Endodermal cell (in vitro differentiated cells): ENCODE data around the gene MFNG. TPM values are rescaled to one million over a fixed set of nuclear protein-coding genes. Genes with fewer than 3 reads are reported as not detected.
A peak's percentile ranks its signal among the peaks of the same experiment; 100 is the strongest.

Source experiments
- DNase-seq: peaks from one replicate; pipeline ENCODE4 v3.0.0-alpha.2; 2017
- H3K27ac ChIP-seq: 2 replicates; pipeline ENCODE4 v1.5.1; 2013; ENCODE audit warnings: mild to moderate bottlenecking, low read depth, low read length, moderate library complexity
- H3K27me3 ChIP-seq: 2 replicates; pipeline ENCODE4 v1.6.1; 2013; ENCODE audit warnings: mild to moderate bottlenecking, low read length, moderate library complexity; ENCODE audit not compliant: insufficient read depth, control insufficient read depth, poor library complexity, severe bottlenecking
- H3K36me3 ChIP-seq: 2 replicates; pipeline ENCODE4 v1.7.0; 2013; ENCODE audit warnings: mild to moderate bottlenecking, low read length, moderate library complexity; ENCODE audit not compliant: control insufficient read depth, insufficient read depth
- H3K4me1 ChIP-seq: one replicate; pipeline ENCODE4 v1.7.0; 2013; ENCODE audit warnings: low read length; ENCODE audit not compliant: control insufficient read depth, insufficient read depth
- H3K4me3 ChIP-seq: 2 replicates; pipeline ENCODE4 v1.5.1; 2013; ENCODE audit warnings: mild to moderate bottlenecking, low read length, moderate library complexity
- H3K9ac ChIP-seq: 2 replicates; pipeline ENCODE4 v1.6.1; 2013; ENCODE audit warnings: mild to moderate bottlenecking, low read length, moderate library complexity; ENCODE audit not compliant: poor library complexity, severe bottlenecking; ENCODE audit errors: extremely low read depth
- H3K9me3 ChIP-seq: 2 replicates; pipeline ENCODE4 v1.6.1; 2013; ENCODE audit warnings: mild to moderate bottlenecking, low read length, moderate library complexity; ENCODE audit not compliant: control insufficient read depth
- H3K27ac Mint-ChIP-seq: 2 replicates; pipeline ENCODE4 v1.8.0; 2020; ENCODE audit warnings: mixed read lengths
- H3K27me3 Mint-ChIP-seq: 2 replicates; pipeline ENCODE4 v1.8.0; 2021; ENCODE audit warnings: mild to moderate bottlenecking, mixed read lengths; ENCODE audit not compliant: insufficient read depth
- H3K36me3 Mint-ChIP-seq: 2 replicates; pipeline ENCODE4 v1.8.0; 2020; ENCODE audit warnings: low read depth, mixed read lengths
- H3K4me1 Mint-ChIP-seq: 2 replicates; pipeline ENCODE4 v1.8.0; 2020; ENCODE audit warnings: mixed read lengths
- H3K4me3 Mint-ChIP-seq: 2 replicates; pipeline ENCODE4 v1.8.0; 2020; ENCODE audit warnings: mild to moderate bottlenecking, moderate library complexity, mixed read lengths
- H3K9me3 Mint-ChIP-seq: 2 replicates; pipeline ENCODE4 v1.8.0; 2020; ENCODE audit warnings: mild to moderate bottlenecking, mixed read lengths
- WGBS, 2 experiments: methylation state at CpG; one replicate each; pipeline versions ENCODE4 v1.1.5 to v1.1.7; 2013; ENCODE audit warnings: missing lambda C conversion rate in 2 of 2, mixed read lengths in 1 of 2; ENCODE audit not compliant: insufficient coverage in 1 of 2, insufficient read length in 1 of 2; 5-methylcytosine and 5-hydroxymethylcytosine counted together
- total RNA-seq, 2 donors: library from RNA; stranded (reverse); fragmentation: NEBNext Ultra II Directional in 1 of 2; extraction: Animal tissue kit (Norgen Biotek cat#: 25700) in 1 of 2; gene quantifications; 2 replicates in 1 of 2; 3 replicates in 1 of 2; pipeline ENCODE4 v1.2.1, GENCODE V29; 2021
- TF ChIP-seq, protein P1 (sequence below): fragments of 200-600 bp; sonication (generic); conservative IDR thresholded peaks from 2 replicates; pipeline ENCODE4 v1.5.0; 2021; ENCODE audit warnings: antibody characterized with exemption, mild to moderate bottlenecking

Gene MFNG
- total RNA-seq, 2 donors from 2014 or later = 1.9 to 6.6 TPM

DNA sequence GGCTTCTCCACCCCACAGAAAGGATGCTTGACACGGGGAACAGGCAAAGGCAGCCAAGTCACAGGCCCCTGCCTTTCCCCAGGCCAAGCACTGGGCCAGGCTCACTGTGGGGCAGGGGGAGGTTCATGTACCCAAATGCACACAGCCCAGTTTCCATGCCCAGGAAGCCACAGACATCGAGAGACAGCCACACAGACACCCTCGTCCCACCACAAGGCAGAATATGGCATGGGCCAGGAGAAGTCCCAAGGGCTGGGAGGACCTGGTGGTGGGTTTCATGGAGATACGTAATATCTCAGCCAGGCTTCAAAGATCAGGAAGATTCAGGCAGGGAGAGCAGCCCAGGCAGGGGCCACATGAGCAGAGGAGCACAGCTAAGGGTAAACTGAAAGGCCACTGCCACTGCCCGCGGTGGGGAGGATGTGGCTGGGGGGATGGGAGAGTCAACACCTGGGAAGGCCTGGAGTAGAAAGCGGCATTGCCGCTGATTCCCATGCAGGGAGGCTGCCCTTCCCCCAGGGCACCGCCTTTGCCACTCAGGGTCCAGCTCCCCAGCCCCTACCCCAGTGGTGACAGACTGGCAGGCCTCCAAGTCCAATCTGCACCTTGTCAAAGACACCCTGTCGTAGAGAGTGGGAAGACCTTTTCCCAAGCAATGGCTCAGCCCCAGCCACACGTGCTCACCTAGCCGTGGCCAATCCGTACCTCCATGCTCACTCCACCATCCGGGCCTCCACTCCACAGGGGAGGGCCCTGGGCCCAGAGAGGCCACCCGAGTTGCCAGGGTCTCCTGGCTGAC lies 2.4 kb upstream of the MFNG start:
- no peak for DNase-seq
- Mint-ChIP-seq H3K27ac (no peak overlapping the region), H3K27me3 (peaks cover 4% of the 10 kb centered on the region), H3K9me3 (no peaks in the 10 kb centered on the region), H3K4me1 (peaks cover 28% of the 10 kb centered on the region), H3K36me3 (peaks cover 17% of the 10 kb centered on the region), H3K4me3 (no peak overlapping the region)
- WGBS, 2 experiments = 83 to 92% methylated on average over 9 to 15 of the region's 15 CpGs
- Histone ChIP-seq H3K9me3 (no peaks in the 10 kb centered on the region), H3K4me3 (no peak overlapping the region), H3K27me3 (no peaks in the 10 kb centered on the region), H3K27ac (no peak overlapping the region), H3K4me1 (peaks cover 4% of the 10 kb centered on the region), H3K9ac (no peak overlapping the region), H3K36me3 (no peaks in the 10 kb centered on the region)
- TF ChIP-seq, protein P1, sequence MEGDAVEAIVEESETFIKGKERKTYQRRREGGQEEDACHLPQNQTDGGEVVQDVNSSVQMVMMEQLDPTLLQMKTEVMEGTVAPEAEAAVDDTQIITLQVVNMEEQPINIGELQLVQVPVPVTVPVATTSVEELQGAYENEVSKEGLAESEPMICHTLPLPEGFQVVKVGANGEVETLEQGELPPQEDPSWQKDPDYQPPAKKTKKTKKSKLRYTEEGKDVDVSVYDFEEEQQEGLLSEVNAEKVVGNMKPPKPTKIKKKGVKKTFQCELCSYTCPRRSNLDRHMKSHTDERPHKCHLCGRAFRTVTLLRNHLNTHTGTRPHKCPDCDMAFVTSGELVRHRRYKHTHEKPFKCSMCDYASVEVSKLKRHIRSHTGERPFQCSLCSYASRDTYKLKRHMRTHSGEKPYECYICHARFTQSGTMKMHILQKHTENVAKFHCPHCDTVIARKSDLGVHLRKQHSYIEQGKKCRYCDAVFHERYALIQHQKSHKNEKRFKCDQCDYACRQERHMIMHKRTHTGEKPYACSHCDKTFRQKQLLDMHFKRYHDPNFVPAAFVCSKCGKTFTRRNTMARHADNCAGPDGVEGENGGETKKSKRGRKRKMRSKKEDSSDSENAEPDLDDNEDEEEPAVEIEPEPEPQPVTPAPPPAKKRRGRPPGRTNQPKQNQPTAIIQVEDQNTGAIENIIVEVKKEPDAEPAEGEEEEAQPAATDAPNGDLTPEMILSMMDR = no peak

DNA sequence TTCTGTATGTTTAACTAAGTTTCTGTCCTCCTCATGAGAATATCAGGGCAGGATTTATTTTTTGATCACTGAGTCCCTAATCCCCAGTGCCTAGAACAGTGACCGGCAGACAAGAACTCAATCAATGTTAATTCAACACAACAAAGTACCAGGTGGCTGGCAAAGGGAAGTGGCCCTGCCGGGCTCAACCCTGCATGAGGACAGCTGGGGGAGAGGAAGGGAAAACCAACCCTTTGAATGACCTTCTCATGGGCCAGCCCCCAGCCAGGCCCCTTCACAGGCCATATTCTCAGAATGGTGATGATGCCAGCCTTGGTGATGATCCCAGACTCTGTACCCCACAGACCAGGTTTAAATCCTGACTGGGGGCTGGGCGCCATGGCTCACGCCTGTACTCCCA lies 1.4 kb upstream of the MFNG start:
- H3K27me3 Mint-ChIP-seq = peaks cover 4% of the 10 kb centered on the region
- peaks cover 26% of the 10 kb centered on the region for H3K4me1 Mint-ChIP-seq
- H3K27ac Mint-ChIP-seq = no peak overlapping the region
- H3K4me3 ChIP-seq = no peak overlapping the region
- no peaks in the 10 kb centered on the region for H3K9me3 ChIP-seq
- no peak overlapping the region for H3K9ac ChIP-seq
- no peaks in the 10 kb centered on the region for H3K36me3 ChIP-seq
- WGBS, 2 experiments = 85 to 89% methylated on average over 3 to 4 of the region's 4 CpGs
- TF ChIP-seq, protein P1 = no peak
- H3K27me3 ChIP-seq = no peaks in the 10 kb centered on the region
- no peaks in the 10 kb centered on the region for H3K9me3 Mint-ChIP-seq
- peaks cover 11% of the 10 kb centered on the region for H3K36me3 Mint-ChIP-seq
- no peak for DNase-seq
- no peak overlapping the region for H3K27ac ChIP-seq
- H3K4me3 Mint-ChIP-seq = no peak overlapping the region
- peaks cover 4% of the 10 kb centered on the region for H3K4me1 ChIP-seq

DNA sequence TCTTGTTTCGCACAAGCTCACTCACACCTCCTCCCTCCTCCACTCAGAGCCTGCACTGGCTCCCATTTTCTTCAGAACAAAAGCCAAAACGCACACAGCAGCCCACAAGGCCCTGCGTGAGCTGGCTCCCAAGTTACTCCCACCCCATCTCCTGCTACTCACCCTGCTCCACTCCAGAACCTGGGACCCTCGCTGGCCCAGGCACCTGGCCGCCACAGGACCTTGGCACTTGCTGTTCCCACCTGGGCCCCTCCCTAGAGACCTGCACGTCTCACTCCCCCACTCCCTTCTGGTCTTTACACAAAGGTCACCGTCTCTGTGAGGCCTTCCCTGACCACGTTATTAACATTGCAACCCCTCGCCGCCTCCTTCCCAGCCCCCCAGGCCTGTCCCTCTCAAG lies 945 bp upstream of the MFNG start:
- Histone ChIP-seq H3K27me3 (no peaks in the 10 kb centered on the region), H3K4me1 (peaks cover 4% of the 10 kb centered on the region), H3K4me3 (no peak overlapping the region), H3K9ac (no peak overlapping the region), H3K9me3 (no peaks in the 10 kb centered on the region), H3K36me3 (no peaks in the 10 kb centered on the region), H3K27ac (peak overlapping the region; percentile 30)
- H3K27ac Mint-ChIP-seq = no peak overlapping the region
- H3K27me3 Mint-ChIP-seq = peaks cover 4% of the 10 kb centered on the region
- WGBS, 2 experiments = 86 to 89% methylated on average over 6 to 10 of the region's 10 CpGs
- peaks cover 11% of the 10 kb centered on the region for H3K36me3 Mint-ChIP-seq
- no peak overlapping the region for H3K4me3 Mint-ChIP-seq
- peaks cover 26% of the 10 kb centered on the region for H3K4me1 Mint-ChIP-seq
- TF ChIP-seq, protein P1 = no peak
- H3K9me3 Mint-ChIP-seq = no peaks in the 10 kb centered on the region
- DNase-seq = no peak
